KMS-11 (cell line): ENCODE results near the gene MAP3K8.
"Not testable (repeated sequence)": the region's sequence is repeated elsewhere in the genome, so short reads cannot be mapped to it uniquely, and the experiment has no call there.

Experiments used
- H2AFZ ChIP-seq: fragments of 200-600 bp; sonication (generic); 2 replicates; pipeline ENCODE4 v1.6.1; 2016; ENCODE audit warnings: antibody characterized with exemption, mixed run types, low read depth
- H3K27ac ChIP-seq: fragments of 200-600 bp; sonication (generic); 2 replicates; pipeline ENCODE4 v1.6.1; 2016; ENCODE audit warnings: mild to moderate bottlenecking, mixed run types
- H3K27me3 ChIP-seq: fragments of 200-600 bp; sonication (generic); 2 replicates; pipeline ENCODE4 v1.6.1; 2017; ENCODE audit warnings: mild to moderate bottlenecking, low read depth, mixed run types, moderate library complexity; ENCODE audit not compliant: insufficient read depth
- H3K36me3 ChIP-seq: fragments of 200-600 bp; sonication (generic); 2 replicates; pipeline ENCODE4 v1.6.1; 2017; ENCODE audit warnings: mild to moderate bottlenecking, mixed run types; ENCODE audit not compliant: insufficient read depth
- H3K4me1 ChIP-seq: fragments of 200-600 bp; sonication (generic); 2 replicates; pipeline ENCODE4 v1.6.1; 2016; ENCODE audit warnings: mild to moderate bottlenecking, low read depth, mixed run types; ENCODE audit not compliant: poor library complexity, severe bottlenecking
- H3K4me2 ChIP-seq: fragments of 200-600 bp; sonication (generic); 2 replicates; pipeline ENCODE4 v1.7.0; 2016; ENCODE audit warnings: mild to moderate bottlenecking, mixed run types
- H3K4me3 ChIP-seq: fragments of 200-600 bp; sonication (generic); IDR thresholded peaks from 2 replicates; pipeline ENCODE4 v1.6.1; 2017; ENCODE audit warnings: low read depth, low read length, mixed read lengths; ENCODE audit not compliant: insufficient read depth
- H3K79me2 ChIP-seq: fragments of 200-600 bp; sonication (generic); 2 replicates; pipeline ENCODE4 v1.6.1; 2016; ENCODE audit warnings: low read depth, mixed run types; ENCODE audit not compliant: insufficient read depth
- H3K9ac ChIP-seq: fragments of 200-600 bp; sonication (generic); 2 replicates; pipeline ENCODE4 v1.6.1; 2016; ENCODE audit warnings: mild to moderate bottlenecking, mixed run types
- H4K20me1 ChIP-seq: fragments of 200-600 bp; sonication (generic); 2 replicates; pipeline ENCODE4 v1.6.1; 2016; ENCODE audit warnings: mild to moderate bottlenecking, mixed run types; ENCODE audit not compliant: insufficient read depth
- CTCF ChIP-seq: fragments of 200-600 bp; sonication (generic); conservative IDR thresholded peaks from 2 replicates; pipeline ENCODE4 v1.6.1; 2017; ENCODE audit warnings: low read depth, mild to moderate bottlenecking, antibody characterized with exemption, low read length, moderate library complexity, mixed read lengths

The MAP3K8 gene

GRCh38 chr10:30422151-30422695 lies 11.8 kb upstream of the MAP3K8 start:
- Histone ChIP-seq H3K36me3 (no peaks in the 10 kb centered on the region), H4K20me1 (no peaks in the 10 kb centered on the region), H3K79me2 (no peaks in the 10 kb centered on the region), H3K4me2 (no peak overlapping the region), H3K27me3 (no peaks in the 10 kb centered on the region), H3K9ac (no peak overlapping the region), H3K4me3 (no peak overlapping the region), H3K4me1 (peaks cover 16% of the 10 kb centered on the region), H2AFZ (no peak overlapping the region), H3K27ac (no peak overlapping the region)
- TF ChIP-seq CTCF = no peak

- Histone ChIP-seq H3K79me2 (no peaks in the 10 kb centered on the region), H3K9ac (no peak overlapping the region), H3K4me2 (no peak overlapping the region), H3K36me3 (no peaks in the 10 kb centered on the region), H3K4me1 (peaks cover 23% of the 10 kb centered on the region), H3K27me3 (no peaks in the 10 kb centered on the region), H4K20me1 (no peaks in the 10 kb centered on the region), H2AFZ (no peak overlapping the region), H3K27ac (no peak overlapping the region), H3K4me3 (no peak overlapping the region)
- no peak for TF ChIP-seq CTCF
Measured at GRCh38 chr10:30422981-30423654, 10.9 kb upstream of the MAP3K8 start.

- H3K27ac ChIP-seq = not testable (repeated sequence)
Measured at GRCh38 chr10:30423655-30424275, 10.2 kb upstream of the MAP3K8 start.

GRCh38 chr10:30425336-30426075 lies 8.5 kb upstream of the MAP3K8 start:
- no peak overlapping the region for H3K27ac ChIP-seq
- no peak overlapping the region for H2AFZ ChIP-seq
- no peak overlapping the region for H3K9ac ChIP-seq
- H3K27me3 ChIP-seq = no peaks in the 10 kb centered on the region
- peaks cover 8% of the 10 kb centered on the region for H3K4me1 ChIP-seq
- TF ChIP-seq CTCF = no peak
- no peaks in the 10 kb centered on the region for H3K79me2 ChIP-seq
- no peaks in the 10 kb centered on the region for H4K20me1 ChIP-seq
- H3K4me3 ChIP-seq = no peak overlapping the region
- no peaks in the 10 kb centered on the region for H3K36me3 ChIP-seq
- no peak overlapping the region for H3K4me2 ChIP-seq

More at GRCh38 chr10:30423655-30424275, 10.2 kb upstream of the MAP3K8 start:
- not testable (repeated sequence) for H4K20me1 ChIP-seq, H3K4me3 ChIP-seq, H3K36me3 ChIP-seq, H2AFZ ChIP-seq, H3K9ac ChIP-seq, H3K4me2 ChIP-seq, H3K27me3 ChIP-seq, H3K79me2 ChIP-seq
- peaks cover 17% of the 10 kb centered on the region for H3K4me1 ChIP-seq
